Left kidney (tissue), 2 donors: ENCODE results near the gene ASTN2. TPM values are rescaled to one million over a fixed set of nuclear protein-coding genes. Genes with fewer than 3 reads are reported as not detected.
A peak's percentile ranks its signal among the peaks of the same experiment; 100 is the strongest.

Experiments used
- DNase-seq: peaks from one replicate; pipeline ENCODE4 v3.0.0-alpha.2; 2013
- polyA plus RNA-seq: library from polyadenylated mRNA; unstranded; fragments of 120-200 nt; gene quantifications from one replicate; pipeline ENCODE4 v1.2.1, GENCODE V29; 2013; ENCODE audit not compliant: insufficient read length

The ASTN2 gene
- polyA plus RNA-seq, 1 donor: 17.2 TPM

DNA sequence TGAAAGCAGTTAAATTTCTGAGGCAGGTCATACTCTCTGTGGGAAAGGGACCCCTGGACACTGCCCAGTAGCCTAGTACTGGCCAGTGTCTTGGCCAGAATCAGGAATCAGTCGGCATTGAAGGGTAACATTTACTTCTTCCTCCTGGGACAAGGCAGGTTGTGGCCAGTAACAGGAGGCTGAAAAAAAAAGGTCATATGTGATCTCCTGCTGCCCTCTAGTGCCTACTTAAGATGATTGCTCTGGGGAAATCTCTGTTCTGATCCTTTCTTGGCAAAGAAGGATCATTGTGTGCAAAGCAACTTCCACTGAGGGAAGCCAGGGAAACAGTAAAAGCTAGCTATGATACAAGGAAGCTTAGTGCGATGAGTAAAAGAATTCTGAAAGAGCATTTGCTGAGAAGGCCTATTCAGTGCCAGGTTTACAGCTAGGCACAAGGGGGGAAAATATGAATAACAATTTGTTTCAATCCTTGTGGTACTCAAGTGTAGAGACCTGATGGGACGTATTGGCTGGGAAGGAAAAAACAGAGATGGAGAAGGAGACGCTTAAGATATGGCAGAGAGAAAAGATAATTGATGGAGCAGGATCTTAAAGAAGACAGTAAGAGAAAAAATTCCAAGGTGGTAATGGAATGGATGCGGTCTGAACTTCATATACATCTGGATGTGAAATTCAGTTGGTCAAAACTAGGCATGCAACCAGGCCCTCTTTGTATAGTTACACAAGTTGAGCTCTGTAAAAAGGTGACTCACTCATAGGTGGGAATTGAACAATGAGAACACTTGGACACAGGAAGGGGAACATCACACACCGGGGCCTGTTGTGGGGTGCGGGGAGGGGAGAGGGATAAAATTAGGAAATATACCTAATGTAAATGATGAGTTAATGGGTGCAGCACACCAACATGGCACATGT is 753.6 kb downstream of the ASTN2 start:
- peak; percentile 62 for DNase-seq

DNA sequence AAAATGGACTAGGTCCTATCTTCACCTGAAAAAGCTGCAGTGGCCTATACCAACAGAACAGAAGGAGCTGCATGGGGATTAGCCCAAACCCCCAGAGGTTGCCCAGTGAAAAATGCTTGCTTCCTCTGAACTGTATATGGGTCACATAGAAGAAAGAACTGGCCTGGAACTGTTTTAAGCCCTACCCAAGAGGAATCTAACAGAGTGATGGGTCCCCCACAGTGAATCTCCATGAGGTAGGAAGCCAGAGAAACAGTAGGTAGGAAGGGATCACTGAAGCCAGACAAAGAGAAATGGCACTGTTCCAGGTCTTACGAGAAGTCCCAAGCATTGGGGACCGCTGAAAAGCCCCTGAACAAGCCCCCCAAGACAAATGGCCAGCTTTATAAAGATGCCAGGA is 756.6 kb downstream of the ASTN2 start:
- no peak for DNase-seq

DNA sequence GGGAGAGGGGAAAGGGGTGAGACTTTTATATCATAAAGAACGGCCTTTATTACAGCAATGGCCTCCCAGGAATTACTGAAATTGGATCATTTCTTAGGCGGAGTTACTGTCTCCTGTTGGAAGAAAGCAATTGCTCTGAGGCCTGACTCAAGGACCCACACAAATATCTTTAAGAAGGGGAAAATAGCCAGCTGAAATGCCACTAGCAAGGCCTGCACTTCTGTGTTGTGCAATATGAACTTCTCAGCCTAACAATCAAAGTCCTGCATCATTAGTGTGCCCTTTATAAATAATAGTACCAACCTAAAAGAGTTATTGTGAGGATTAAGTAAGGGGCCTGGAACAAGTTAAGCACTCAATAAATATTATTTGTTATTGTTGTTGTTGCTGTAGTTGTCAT is 757.9 kb downstream of the ASTN2 start:
- no peak for DNase-seq

DNA sequence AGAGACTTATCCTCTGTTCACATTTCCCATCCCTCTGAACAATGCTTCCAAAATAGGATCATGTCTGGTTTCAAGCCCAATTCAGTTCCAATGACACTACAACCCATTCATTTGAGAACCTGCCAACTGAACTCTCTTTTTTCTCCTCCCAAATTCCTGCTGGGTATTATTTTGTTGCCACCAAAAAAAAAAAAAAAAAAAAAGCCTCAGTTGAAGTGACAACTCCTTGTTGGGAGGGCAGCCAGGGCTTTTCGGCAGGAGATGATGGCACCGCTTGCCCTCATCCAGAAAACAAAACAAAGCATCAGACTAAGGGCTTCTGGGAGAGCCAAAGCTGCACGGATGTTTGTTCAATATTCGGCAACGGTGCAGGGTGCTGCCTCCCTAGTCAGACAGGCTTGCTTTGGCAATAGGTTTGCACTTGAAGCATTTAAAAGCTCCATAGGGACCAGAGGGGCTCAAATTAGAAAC is 758.3 kb downstream of the ASTN2 start:
- no peak for DNase-seq

DNA sequence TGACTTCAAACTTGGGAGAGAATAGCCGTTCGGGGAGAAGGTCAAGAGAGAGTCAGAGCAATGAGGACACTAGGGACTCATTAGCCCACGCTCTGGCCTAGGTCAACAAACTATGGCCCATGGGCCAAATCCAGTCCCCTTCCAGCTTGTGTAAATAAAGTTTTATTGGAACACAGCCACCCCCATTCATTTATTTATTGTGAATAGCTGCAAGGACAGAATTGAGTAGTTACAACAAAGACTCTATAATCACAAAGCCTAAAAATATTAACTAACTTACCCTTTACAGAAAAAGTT is 760.9 kb downstream of the ASTN2 start:
- no peak for DNase-seq

DNA sequence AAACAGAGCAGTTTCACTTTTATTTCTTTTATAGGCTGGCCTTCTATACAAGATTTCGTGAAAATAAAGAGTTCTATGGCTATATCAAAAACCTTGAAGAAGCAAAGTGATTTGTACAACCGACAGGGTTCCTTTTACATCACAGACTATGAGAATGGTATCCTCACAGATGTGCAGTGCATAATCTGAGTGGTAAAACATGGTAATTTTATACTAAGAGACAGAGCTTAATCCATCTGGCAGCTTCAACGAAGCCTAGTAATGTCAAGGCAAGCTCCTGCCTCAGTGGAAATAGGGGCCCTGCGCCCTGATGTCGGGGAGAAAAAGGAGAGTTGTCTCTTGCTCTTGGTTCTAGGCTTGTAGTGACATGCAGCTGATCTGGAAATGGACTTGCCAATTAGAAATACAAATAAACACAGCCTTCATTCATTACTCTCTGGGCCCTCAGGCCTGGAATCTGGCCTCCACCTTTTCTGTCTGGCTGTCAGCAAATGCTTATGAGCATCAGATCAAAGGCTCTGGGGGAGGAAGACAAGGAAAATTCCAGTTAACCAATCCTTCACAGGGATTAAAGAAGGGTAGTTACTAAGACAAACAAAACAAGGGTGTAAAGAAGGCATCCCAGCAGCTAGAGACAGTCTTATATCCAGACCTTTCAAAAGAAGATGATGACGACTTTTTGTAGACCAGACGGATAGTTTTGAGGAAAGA is 761.4 kb downstream of the ASTN2 start:
- DNase-seq: no peak

DNA sequence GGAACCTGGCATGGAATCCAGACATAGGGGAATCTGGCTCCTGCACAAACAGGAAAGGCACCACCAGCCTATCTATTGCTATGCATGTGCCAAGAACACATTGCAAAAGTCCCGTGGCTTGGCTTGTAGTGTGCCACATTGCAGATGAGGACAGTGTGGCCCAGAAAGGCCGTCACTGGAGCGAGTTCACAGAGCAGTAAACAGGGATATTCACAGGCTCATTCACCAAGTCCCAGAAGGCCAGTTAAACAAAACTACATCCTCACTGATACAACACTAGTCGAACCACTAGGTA is 767.4 kb downstream of the ASTN2 start:
- DNase-seq: no peak

DNA sequence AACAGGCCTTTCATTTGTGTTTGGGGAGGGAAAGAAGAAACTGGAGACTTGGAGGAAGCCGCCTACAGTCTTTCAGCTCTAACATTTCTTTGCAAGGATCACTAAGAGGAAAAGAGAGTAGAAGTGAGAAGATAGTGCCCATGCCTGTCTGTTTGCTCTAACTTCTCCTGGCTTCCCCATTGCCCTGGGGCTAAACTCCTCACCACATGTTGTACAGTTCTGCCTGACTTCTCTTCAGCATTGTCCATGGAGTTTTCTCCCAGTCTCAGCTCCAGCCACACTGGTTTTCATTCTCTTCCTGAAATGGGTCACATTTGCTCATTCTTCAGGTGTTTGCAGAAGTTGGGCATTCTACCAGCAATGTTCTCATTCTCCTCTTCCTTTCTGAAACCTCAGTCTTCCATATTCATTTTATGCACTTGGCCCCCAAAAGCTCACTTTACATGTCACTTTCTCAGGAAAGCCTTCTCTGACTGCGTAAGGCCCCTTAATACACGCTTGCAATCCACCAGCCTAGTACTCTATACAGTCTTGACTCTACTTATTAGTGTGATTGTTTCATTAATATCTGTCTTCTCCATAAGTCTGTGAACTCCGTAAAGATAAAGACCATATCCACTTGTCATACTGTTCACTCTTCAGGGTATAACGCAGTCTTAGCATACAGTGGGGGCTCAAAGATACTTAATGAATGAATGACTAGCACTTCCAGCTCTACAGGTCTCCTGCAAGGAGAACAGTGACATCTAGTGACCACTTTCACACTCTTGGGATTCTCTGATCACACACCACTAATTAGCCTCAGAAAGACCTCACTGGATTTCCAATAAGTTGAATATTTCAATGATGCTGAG is 768.0 kb downstream of the ASTN2 start:
- peak; percentile 25 for DNase-seq

DNA sequence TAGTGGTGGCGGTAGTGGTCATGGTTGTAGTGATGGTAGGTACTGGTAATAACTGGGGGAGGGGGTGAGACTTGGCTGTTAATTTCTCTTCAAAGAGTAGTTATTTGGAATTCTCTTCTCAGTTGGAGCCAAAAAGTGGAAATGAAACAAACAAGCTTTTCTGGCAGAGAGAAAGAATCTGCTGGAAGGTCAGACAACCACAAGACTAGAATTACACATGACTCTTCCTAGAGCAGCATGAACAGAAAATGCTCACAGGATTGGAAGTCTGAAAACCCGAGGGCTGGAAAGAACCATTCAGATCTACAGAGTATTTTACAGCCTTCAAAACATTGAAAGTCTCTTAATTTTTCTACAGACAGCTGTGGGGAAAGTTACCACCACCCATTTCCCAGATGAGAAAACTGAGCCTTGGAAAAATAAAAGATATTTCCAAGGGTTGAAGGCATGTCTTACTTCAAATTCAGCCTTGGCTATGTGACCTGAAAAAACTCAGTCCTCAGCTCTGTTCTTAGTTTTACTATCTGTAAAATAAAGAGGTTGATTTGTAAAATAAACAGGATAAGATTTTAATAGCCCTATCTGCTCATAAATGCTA is 770.7 kb downstream of the ASTN2 start:
- DNase-seq: no peak

DNA sequence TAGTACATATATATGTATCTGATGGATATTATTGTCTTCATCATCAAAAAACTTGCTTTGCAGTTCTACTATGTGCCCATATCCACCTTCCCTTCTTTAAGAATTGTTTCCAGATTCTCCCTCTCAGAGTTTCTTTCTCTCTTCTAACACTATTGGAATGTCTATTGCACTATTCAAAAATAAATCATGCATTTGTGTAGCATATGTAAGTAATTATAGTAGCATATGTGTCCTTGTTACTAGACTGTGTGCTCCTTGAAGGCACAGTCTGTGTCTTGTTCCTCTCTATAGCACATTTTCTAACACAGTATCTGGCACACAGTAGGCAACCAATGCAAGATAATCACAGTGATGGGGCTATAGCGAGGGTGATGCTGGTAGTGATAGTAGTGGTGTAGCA is 771.2 kb downstream of the ASTN2 start:
- no peak for DNase-seq

DNA sequence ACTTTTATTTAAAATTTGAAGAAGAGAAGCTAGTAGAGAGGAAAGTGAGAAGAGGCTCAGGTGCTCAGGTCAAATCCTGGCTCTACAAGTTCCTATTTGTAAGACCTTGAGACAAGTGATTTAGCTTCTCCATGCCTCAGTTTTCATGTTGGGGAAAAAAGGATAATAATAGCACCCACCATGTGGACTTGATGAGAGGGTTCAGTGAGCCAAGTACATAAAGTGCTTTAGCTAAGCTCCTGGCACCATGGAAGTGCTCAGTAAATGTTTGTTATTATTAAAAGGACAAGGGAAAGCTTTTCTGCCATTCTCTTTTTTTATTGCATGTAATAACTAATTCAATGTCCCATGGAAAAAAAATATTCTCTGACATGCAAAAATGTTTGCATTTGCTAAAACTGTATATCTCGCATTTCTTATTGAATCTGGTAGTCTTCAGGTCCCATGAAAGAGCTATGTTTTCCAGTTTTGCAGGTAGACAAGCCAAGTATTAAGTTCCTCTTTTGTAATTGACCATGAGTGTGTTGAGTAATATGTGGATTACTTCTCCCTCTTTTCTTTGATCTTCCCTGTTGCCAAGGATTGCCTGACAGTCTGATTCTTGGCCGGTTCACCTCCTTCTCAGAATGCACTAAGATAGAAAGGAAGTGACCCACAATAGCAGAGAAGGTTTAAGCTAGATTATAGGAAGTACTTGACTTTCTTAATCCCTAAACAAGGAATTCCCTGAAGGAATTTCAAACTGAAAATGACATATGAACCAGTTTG is 773.4 kb downstream of the ASTN2 start:
- no peak for DNase-seq

DNA sequence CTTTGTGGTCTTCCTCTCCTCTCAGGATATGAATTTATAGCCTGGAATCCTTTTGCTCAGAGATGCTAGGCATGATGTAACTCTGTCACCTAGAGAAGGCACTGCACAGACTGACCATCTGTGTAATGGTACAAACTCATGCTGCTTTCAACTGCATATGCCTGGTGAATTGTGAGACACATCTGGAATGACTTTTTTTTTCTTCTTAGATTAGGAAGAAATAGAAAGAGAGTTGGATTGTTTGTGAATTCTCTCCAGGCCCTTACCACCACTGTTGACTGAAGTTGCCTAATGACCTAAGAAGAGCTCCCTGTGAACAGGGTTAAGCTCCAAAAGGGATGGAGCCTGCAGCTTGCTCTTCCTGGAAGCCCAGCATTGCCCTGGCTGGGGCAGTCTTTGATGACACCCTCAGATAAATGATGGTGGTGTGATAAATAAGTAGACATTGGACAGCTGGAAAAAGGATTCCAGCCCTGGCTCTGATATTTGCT is 775.6 kb downstream of the ASTN2 start:
- no peak for DNase-seq

DNA sequence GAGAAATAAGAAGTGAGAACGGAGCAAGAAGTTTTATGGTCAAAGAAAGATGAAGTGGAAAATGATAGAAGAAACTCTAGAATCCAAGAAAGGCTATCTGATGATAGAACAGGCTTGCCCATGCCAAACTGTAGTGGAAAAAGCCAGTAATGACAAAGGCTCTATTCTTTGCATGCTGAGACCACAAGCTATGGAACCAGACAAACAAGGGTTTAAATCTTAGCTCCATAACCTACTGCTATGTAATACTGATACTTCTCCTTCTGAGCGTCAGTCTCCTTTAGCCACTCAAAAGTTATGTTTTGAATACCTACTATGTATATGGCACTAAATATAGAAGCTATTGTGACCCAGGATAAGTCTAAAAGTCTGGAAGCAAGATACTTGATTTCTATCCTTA is 778.9 kb downstream of the ASTN2 start:
- no peak for DNase-seq

DNA sequence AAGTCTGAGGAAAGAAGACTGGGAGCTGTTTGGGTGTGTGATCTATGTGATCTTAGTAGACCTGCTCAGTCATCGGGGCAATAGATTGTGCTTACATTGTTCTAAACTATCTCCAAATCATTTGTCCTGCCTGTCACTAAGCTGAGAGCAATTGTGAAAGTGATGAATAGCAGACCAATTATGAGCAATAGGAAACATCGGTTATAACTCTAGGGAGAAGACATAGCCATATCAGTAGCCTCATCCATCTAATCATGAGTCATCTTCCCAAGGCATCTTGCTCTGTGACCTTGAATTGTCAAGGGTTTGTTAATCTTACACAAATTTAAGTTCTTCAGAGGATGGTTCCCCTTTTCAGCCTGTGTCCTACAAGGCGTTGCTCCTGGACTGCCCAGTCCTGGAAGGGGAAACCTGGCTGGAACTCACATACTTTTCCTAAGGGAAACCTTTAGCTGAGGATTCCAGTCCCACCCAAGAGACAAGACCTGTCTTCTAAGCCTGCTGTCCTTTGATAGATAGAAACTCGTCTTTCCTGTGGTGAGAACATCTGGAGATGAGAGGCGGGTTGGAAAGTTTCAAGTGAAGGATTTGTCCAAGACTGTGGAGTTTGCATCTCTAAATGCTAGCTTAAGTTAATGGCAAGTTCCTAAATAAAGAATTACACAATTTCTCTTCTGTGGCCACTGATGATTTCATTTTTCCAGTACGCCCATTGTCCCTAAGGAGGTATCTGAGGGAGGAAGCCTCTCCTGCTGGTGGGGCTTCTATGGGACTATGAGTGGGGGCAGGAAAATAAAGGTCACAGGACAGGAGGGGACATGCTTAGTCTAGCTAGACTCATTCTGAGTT is 781.6 kb downstream of the ASTN2 start:
- no peak for DNase-seq

DNA sequence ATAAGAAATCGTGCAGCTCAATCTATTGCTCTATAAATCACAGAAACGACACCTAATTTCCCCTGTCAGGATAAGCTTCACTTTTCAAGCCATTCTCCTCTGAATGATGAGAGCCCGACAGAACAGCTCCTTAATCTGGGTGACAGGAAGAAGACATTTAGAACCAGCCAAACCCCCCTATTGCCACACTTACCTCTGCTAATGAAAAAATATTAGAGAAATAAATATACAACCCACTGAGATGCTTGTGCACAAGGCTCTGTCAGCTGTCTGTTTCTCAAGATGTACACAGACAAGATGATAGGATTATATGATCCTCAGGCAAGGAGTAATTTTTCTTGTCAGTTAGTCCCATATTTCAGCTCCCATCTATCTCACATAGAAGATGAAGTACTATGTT is 785.2 kb downstream of the ASTN2 start:
- no peak for DNase-seq

DNA sequence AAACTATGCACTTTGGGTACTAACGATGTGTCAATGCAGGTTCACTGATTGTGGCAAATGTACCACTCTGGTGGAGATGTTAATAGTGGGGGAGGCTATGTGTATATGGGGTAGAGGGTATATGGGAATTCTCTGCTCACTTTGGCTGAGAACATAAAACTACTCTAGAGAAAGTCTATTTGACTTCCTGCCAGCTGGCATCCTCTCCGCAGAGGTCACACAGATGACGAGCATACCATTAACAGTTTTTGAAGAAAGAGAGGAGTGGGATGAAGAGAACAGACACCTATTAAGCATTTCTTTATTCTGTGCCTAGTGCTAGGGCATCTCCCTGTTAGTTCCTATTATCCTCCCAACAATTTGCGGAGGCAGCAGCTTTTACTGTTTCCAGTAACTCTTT is 786.1 kb downstream of the ASTN2 start:
- DNase-seq: no peak

DNA sequence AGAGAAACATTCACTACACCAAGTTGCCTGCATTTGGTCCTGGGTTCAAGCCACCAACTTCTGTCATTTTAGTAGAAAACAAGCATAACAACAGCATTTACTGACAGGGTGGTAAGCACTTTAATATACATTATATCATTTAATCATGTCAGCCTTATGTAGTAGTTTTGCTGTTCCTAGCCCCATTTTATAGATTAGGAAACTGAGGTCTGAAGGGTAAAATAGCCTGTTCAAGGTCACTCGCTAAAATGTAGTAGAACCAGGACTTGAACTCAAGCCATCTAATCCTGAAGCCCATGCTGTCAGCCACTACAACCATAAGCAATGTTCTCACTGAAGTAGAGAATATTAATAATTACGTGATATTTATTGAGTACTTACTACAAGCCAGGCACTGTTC is 787.4 kb downstream of the ASTN2 start:
- DNase-seq: no peak

DNA sequence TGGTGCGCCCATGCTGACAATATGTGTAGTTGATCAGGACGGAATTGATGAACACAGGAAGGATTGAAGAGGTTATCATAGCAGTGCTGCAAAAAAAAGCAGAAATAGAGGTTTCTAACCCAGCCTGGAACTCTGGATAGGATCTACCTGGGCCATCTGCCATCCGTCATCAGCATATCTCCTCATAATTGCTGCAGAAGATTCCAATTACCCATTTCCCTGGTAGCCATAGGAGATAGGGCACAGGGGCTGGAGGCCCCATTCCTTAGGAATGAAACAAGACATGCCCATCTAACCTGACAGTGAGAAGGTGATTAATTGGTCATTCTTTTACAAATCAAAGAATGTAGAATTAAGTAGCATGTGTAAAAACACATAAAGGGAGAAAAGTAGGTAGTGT is 788.1 kb downstream of the ASTN2 start:
- no peak for DNase-seq

DNA sequence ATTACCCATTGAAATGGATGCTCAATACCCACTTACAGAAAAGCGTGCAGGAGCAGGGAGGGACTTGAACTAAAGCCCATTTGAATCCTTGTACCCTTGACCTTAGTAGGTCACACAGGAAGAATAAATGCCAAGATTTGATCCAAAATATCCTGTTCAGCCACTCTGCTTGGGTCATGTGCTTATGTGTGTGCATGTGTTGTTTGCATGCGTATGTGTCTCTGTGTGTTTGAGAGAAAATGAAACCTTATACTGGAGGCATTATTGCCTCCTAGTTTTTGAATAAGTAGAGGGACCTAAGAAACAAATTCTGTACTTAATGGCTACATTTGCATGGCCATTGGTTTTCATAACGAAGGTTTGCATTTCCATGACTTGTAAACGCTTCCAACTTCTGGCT is 791.1 kb downstream of the ASTN2 start:
- no peak for DNase-seq

DNA sequence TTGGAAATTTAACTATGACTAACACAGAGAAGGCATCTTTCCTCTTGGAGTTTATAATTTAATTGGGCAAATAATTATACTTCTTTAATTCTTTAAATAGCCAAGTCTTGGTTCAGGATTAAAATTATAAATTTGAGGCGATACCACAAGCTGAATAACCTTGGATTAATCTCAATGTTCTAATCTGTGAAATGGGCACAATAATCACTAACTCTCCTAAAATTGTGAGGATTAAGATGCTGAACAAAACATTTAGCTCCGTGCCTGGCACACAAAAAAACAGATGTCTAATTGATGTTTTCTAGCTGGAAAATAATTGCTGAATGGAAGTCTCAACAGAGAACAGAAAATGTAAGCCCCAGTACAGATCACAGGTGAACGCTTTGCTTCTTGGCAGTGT is 797.5 kb downstream of the ASTN2 start:
- DNase-seq: no peak
